ENCODE data around the gene TXNDC8. TPM values are rescaled to one million over a fixed set of nuclear protein-coding genes. Genes with fewer than 3 reads are reported as not detected.

The TXNDC8 gene
- total RNA-seq, 2 experiments from 2014 or later = not detected

DNA sequence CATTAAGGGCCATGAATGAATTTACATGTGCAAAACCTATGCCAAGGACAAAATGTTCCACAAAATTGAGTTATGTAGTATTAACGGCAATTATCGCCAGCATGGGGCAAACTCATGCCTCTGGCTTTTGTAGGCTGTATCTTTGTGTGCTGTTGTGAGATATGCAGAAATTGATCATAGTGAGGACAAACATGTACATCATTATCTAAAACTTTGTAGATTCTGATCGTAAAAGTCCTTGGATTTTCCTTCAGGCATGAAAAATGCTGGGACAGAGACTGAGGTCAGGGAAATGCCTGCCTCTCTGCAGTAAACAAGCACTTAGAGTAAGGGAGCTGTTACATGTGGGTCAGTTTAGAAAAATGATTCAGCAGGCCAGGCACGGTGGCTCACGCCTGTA is 5.9 kb upstream of the TXNDC8 start:
- no peaks in the 10 kb centered on the region for H3K36me3 ChIP-seq (ENCODE audit: insufficient read depth, low read length)
- Mint-ChIP-seq H3K36me3 (ENCODE audit: low read depth) (no peaks in the 10 kb centered on the region), H3K4me1 (ENCODE audit: low read depth) (no peaks in the 10 kb centered on the region), H3K27me3 (no peaks in the 10 kb centered on the region), H3K9me3 (no peaks in the 10 kb centered on the region), H3K27ac (no peak overlapping the region), H3K4me3 (no peak overlapping the region)
- CTCF ChIA-PET = no interaction called here
- POLR2A ChIA-PET = no interaction called here
- no peak overlapping the region for H3K4me3 ChIP-seq (ENCODE audit: low read length)
- intact Hi-C loops (cut with DNase I, micrococcal nuclease) = no loop called here
- no peaks in the 10 kb centered on the region for H3K4me1 ChIP-seq (ENCODE audit: insufficient read depth, low read length)
- no peak overlapping the region for H3K27ac ChIP-seq (ENCODE audit: low read depth in 1 of 2, low read length in 2 of 2)
- H3K9me3 ChIP-seq (ENCODE audit: control insufficient read depth in 1 of 2, insufficient read depth in 1 of 2, low read length in 2 of 2) = no peaks in the 10 kb centered on the region
- DNase-seq (no peak), ATAC-seq (ENCODE audit: poor library complexity) (no peak)
- TF ChIP-seq, protein P1, sequence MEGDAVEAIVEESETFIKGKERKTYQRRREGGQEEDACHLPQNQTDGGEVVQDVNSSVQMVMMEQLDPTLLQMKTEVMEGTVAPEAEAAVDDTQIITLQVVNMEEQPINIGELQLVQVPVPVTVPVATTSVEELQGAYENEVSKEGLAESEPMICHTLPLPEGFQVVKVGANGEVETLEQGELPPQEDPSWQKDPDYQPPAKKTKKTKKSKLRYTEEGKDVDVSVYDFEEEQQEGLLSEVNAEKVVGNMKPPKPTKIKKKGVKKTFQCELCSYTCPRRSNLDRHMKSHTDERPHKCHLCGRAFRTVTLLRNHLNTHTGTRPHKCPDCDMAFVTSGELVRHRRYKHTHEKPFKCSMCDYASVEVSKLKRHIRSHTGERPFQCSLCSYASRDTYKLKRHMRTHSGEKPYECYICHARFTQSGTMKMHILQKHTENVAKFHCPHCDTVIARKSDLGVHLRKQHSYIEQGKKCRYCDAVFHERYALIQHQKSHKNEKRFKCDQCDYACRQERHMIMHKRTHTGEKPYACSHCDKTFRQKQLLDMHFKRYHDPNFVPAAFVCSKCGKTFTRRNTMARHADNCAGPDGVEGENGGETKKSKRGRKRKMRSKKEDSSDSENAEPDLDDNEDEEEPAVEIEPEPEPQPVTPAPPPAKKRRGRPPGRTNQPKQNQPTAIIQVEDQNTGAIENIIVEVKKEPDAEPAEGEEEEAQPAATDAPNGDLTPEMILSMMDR (IDR thresholded peaks at IDR 0.05) = no peak
- no peaks in the 10 kb centered on the region for H3K27me3 ChIP-seq (ENCODE audit: control insufficient read depth in 1 of 2, insufficient read depth in 2 of 2, low read length in 2 of 2)

- Histone ChIP-seq H3K27me3 (ENCODE audit: control insufficient read depth in 1 of 2, insufficient read depth in 2 of 2, low read length in 2 of 2) (no peaks in the 10 kb centered on the region), H3K4me1 (ENCODE audit: insufficient read depth, low read length) (no peaks in the 10 kb centered on the region), H3K36me3 (ENCODE audit: insufficient read depth, low read length) (no peaks in the 10 kb centered on the region), H3K9me3 (ENCODE audit: control insufficient read depth in 1 of 2, insufficient read depth in 1 of 2, low read length in 2 of 2) (peaks cover 0 to 3% of the 10 kb centered on the region in 2 experiments), H3K4me3 (ENCODE audit: low read length) (no peak overlapping the region), H3K27ac (ENCODE audit: low read depth in 1 of 2, low read length in 2 of 2) (no peak overlapping the region)
- TF ChIP-seq, protein P1 (IDR thresholded peaks at IDR 0.05) = no peak
- no peak for ATAC-seq (ENCODE audit: poor library complexity)
- ChIA-PET POLR2A (no interaction called here), CTCF (no interaction called here)
- Mint-ChIP-seq H3K36me3 (ENCODE audit: low read depth) (no peaks in the 10 kb centered on the region), H3K4me1 (ENCODE audit: low read depth) (no peaks in the 10 kb centered on the region), H3K27me3 (no peaks in the 10 kb centered on the region), H3K9me3 (no peaks in the 10 kb centered on the region), H3K27ac (no peak overlapping the region), H3K4me3 (no peak overlapping the region)
- intact Hi-C loops (cut with DNase I, micrococcal nuclease) = no loop called here
- no peak for DNase-seq
These were observed 2.6 kb upstream of the TXNDC8 start for GRCh38 chr9:110340306-110340705.

DNA sequence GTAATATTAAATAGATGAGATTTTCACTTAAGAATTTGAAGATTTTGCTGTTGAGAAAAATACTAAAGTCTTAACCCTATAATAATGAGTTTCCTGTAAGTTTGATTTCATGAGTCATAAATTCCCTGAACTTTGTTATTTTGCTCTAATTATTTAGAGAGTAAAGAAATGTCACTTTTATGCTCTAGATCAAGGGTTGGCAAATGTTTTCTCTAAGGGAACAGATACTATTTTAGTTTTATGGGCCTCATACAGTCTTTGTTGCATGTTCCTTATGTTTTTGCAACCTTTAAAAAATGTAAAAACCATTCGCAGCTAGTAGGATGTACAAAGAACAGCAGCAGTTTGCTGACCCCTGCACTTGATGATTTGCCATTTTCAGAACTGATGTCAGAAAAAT is 480 bp upstream of the TXNDC8 start:
- Mint-ChIP-seq H3K36me3 (ENCODE audit: low read depth) (no peaks in the 10 kb centered on the region), H3K27me3 (peaks cover 5% of the 10 kb centered on the region), H3K4me3 (no peak overlapping the region), H3K27ac (no peak overlapping the region), H3K4me1 (ENCODE audit: low read depth) (no peaks in the 10 kb centered on the region), H3K9me3 (no peaks in the 10 kb centered on the region)
- ChIA-PET CTCF (no interaction called here), POLR2A (interaction anchor here (0.7 kb wide), 1 partner anchor 17 kb away, joined by 3 read pairs; no protein-coding TSS in a partner anchor)
- no peaks in the 10 kb centered on the region for H3K36me3 ChIP-seq (ENCODE audit: insufficient read depth, low read length)
- H3K27me3 ChIP-seq (ENCODE audit: control insufficient read depth in 1 of 2, insufficient read depth in 2 of 2, low read length in 2 of 2) = no peaks in the 10 kb centered on the region
- no peaks in the 10 kb centered on the region for H3K4me1 ChIP-seq (ENCODE audit: insufficient read depth, low read length)
- TF ChIP-seq, protein P1 (IDR thresholded peaks at IDR 0.05) = no peak
- DNase-seq = no peak
- H3K9me3 ChIP-seq (ENCODE audit: control insufficient read depth in 1 of 2, insufficient read depth in 1 of 2, low read length in 2 of 2) = peaks cover 0 to 3% of the 10 kb centered on the region in 2 experiments
- no peak overlapping the region for H3K4me3 ChIP-seq (ENCODE audit: low read length)
- no peak overlapping the region for H3K27ac ChIP-seq (ENCODE audit: low read depth in 1 of 2, low read length in 2 of 2)
- ATAC-seq (ENCODE audit: poor library complexity) = no peak
- intact Hi-C loops (cut with DNase I, micrococcal nuclease) = no loop called here
